IMR-90 (cell line): ENCODE data around the gene KRT32. TPM values are rescaled to one million over a fixed set of nuclear protein-coding genes. Genes with fewer than 3 reads are reported as not detected.

Experiments
- ATAC-seq: fragments of 200-7000 bp; cut with Tn5 transposase; 2 replicates; pipeline ENCODE4 v1.9.1; 2020; ENCODE audit warnings: low read depth, mild to moderate bottlenecking, moderate library complexity
- BruUV-seq: library from RNA; stranded (reverse); fragments of 400-500 nt; replicated peaks from 2 replicates; lab custom pipeline; 2021; lab: Mats Ljungman, UMichigan
- CTCF ChIA-PET: fragments of 300-600 bp; formaldehyde crosslinking; extraction: SDS; loops from one replicate; lab custom pipeline; 2021; ENCODE audit warnings: antibody characterized with exemption; lab: Yijun Ruan, JAX
- POLR2A ChIA-PET: fragments of 300-600 bp; sonication (Branson Sonifier 250); formaldehyde crosslinking; loops from one replicate; lab custom pipeline; 2022; ENCODE audit warnings: antibody characterized with exemption; ENCODE audit not compliant: unreplicated experiment; lab: Charles Lee
- DNase-seq: peaks from one replicate; pipeline ENCODE4 v3.0.0; 2013
- H2AFZ ChIP-seq: replicated peaks from 2 replicates; pipeline ENCODE3; 2013; ENCODE audit warnings: low read length, mild to moderate bottlenecking; ENCODE audit not compliant: poor library complexity
- H2AK5ac ChIP-seq: 2 replicates; pipeline ENCODE4 v1.6.1; 2013; ENCODE audit warnings: low read depth, low read length, inconsistent platforms
- H2AK9ac ChIP-seq: replicated peaks from 2 replicates; pipeline ENCODE3; 2013; ENCODE audit warnings: mild to moderate bottlenecking, low read depth, low read length, moderate library complexity; ENCODE audit not compliant: poor library complexity
- H2BK120ac ChIP-seq: 2 replicates; pipeline ENCODE4 v1.6.1; 2013; ENCODE audit warnings: low read depth, low read length, inconsistent platforms
- H2BK15ac ChIP-seq: 3 replicates; pipeline ENCODE4 v1.6.1; 2013; ENCODE audit warnings: low read depth, low read length, inconsistent platforms
- H2BK20ac ChIP-seq: 2 replicates; pipeline ENCODE4 v1.6.1; 2013; ENCODE audit warnings: low read depth, mild to moderate bottlenecking, inconsistent platforms, low read length, moderate library complexity
- H2BK5ac ChIP-seq: 2 replicates; pipeline ENCODE4 v1.6.1; 2013; ENCODE audit warnings: mild to moderate bottlenecking, low read depth, low read length, inconsistent platforms; ENCODE audit not compliant: poor library complexity, severe bottlenecking
- H3K14ac ChIP-seq: replicated peaks from 2 replicates; pipeline ENCODE4 v1.6.1; 2013; ENCODE audit warnings: low read depth, low read length, inconsistent platforms
- H3K18ac ChIP-seq: 2 replicates; pipeline ENCODE4 v1.6.1; 2013; ENCODE audit warnings: low read depth, low read length, control low read depth
- H3K23ac ChIP-seq: 2 replicates; pipeline ENCODE4 v1.6.1; 2013; ENCODE audit warnings: low read depth, low read length, inconsistent platforms
- H3K27ac ChIP-seq: 2 replicates; pipeline ENCODE4 v1.5.1; 2013; ENCODE audit warnings: mild to moderate bottlenecking, control low read depth, low read length; ENCODE audit not compliant: insufficient read depth
- H3K27me3 ChIP-seq: 2 replicates; pipeline ENCODE4 v1.6.1; 2013; ENCODE audit warnings: low read length; ENCODE audit not compliant: control insufficient read depth, insufficient read depth
- H3K36me3 ChIP-seq: 2 replicates; pipeline ENCODE4 v1.6.1; 2013; ENCODE audit warnings: low read length, mixed read lengths; ENCODE audit not compliant: control insufficient read depth, insufficient read depth
- H3K4ac ChIP-seq: 2 replicates; pipeline ENCODE4 v1.6.1; 2013; ENCODE audit warnings: low read depth, low read length, inconsistent platforms
- H3K4me1 ChIP-seq: 2 replicates; pipeline ENCODE4 v1.6.1; 2013; ENCODE audit warnings: low read length, mixed read lengths; ENCODE audit not compliant: control insufficient read depth, insufficient read depth
- H3K4me2 ChIP-seq: 2 replicates; pipeline ENCODE4 v1.6.1; 2013; ENCODE audit warnings: low read depth, mild to moderate bottlenecking, control low read depth, low read length, moderate library complexity
- H3K4me3 ChIP-seq: 2 replicates; pipeline ENCODE4 v1.5.1; 2013; ENCODE audit warnings: low read depth, mild to moderate bottlenecking, control low read depth, low read length, moderate library complexity; ENCODE audit not compliant: insufficient read depth
- H3K56ac ChIP-seq: 2 replicates; pipeline ENCODE4 v1.6.1; 2013; ENCODE audit warnings: low read length, inconsistent platforms; ENCODE audit not compliant: insufficient read depth; ENCODE audit errors: extremely low read depth
- H3K79me1 ChIP-seq, 2 experiments: 2 replicates each; pipeline ENCODE4 v1.6.1; 2013; ENCODE audit warnings: low read length in 2 of 2, inconsistent platforms in 1 of 2, low read depth in 1 of 2
- H3K9ac ChIP-seq: 2 replicates; pipeline ENCODE4 v1.6.1; 2013; ENCODE audit warnings: low read depth, low read length, control low read depth
- H3K9me1 ChIP-seq: 2 replicates; pipeline ENCODE4 v1.6.1; 2013; ENCODE audit warnings: low read length, inconsistent platforms; ENCODE audit not compliant: insufficient read depth
- H3K9me3 ChIP-seq: 2 replicates; pipeline ENCODE4 v1.6.1; 2013; ENCODE audit warnings: low read length; ENCODE audit not compliant: control insufficient read depth, insufficient read depth
- H4K20me1 ChIP-seq: 2 replicates; pipeline ENCODE4 v1.6.1; 2013; ENCODE audit warnings: low read length, inconsistent platforms; ENCODE audit not compliant: insufficient read depth
- H4K5ac ChIP-seq: 2 replicates; pipeline ENCODE4 v1.6.1; 2013; ENCODE audit warnings: mild to moderate bottlenecking, low read depth, low read length, control low read depth
- H4K8ac ChIP-seq, 2 experiments: 2 replicates each; pipeline ENCODE4 v1.6.1; 2013; ENCODE audit warnings: low read depth in 2 of 2, low read length in 2 of 2, control low read depth in 1 of 2, inconsistent platforms in 1 of 2
- H4K91ac ChIP-seq: 2 replicates; pipeline ENCODE4 v1.6.1; 2013; ENCODE audit warnings: low read depth, low read length, inconsistent platforms; ENCODE audit not compliant: insufficient read depth
- BHLHE40 ChIP-seq: fragments of 150-350 bp; IDR thresholded peaks from 2 replicates; pipeline ENCODE4 v1.6.1; 2016; ENCODE audit warnings: mild to moderate bottlenecking, low read depth, low read length
- CEBPB ChIP-seq: IDR thresholded peaks from 2 replicates; pipeline ENCODE4 v1.6.1; 2012; ENCODE audit warnings: low read depth, low read length, improper control_type of control experiment
- CHD1 ChIP-seq: IDR thresholded peaks from 2 replicates; pipeline ENCODE4 v1.6.1; 2012; ENCODE audit warnings: low read depth, low read length, improper control_type of control experiment
- FOS ChIP-seq: fragments of 150-350 bp; IDR thresholded peaks from 2 replicates; pipeline ENCODE4 v1.6.1; 2016; ENCODE audit warnings: low read depth, low read length
- MAFK ChIP-seq: IDR thresholded peaks from 2 replicates; pipeline ENCODE4 v1.6.1; 2012; ENCODE audit warnings: low read depth, low read length, improper control_type of control experiment
- MAZ ChIP-seq: IDR thresholded peaks from 2 replicates; pipeline ENCODE4 v1.6.1; 2012; ENCODE audit warnings: low read depth, mild to moderate bottlenecking, low read length, improper control_type of control experiment, moderate library complexity, borderline replicate concordance
- MXI1 ChIP-seq: IDR thresholded peaks from 2 replicates; pipeline ENCODE4 v1.6.1; 2012; ENCODE audit warnings: low read depth, mild to moderate bottlenecking, low read length, moderate library complexity, borderline replicate concordance
- POLR2A ChIP-seq: IDR thresholded peaks from 2 replicates; pipeline ENCODE4 v1.6.1; 2012; ENCODE audit warnings: mild to moderate bottlenecking, low read depth, low read length
- RAD21 ChIP-seq: IDR thresholded peaks from 2 replicates; pipeline ENCODE4 v1.6.1; 2012; ENCODE audit warnings: low read length, improper control_type of control experiment
- RFX5 ChIP-seq: IDR thresholded peaks from 2 replicates; pipeline ENCODE4 v1.8.0; 2012; ENCODE audit warnings: low read depth, mild to moderate bottlenecking, low read length, moderate library complexity
- SMC3 ChIP-seq: fragments of 150-350 bp; IDR thresholded peaks from 2 replicates; pipeline ENCODE4 v1.6.1; 2016; ENCODE audit warnings: low read depth, mild to moderate bottlenecking, antibody characterized with exemption, low read length, moderate library complexity
- WGBS, 2 experiments: methylation state at CpG; one replicate each; pipeline versions ENCODE4 v1.1.5 to v1.1.7; 2013; ENCODE audit warnings: missing lambda C conversion rate in 2 of 2; ENCODE audit not compliant: insufficient read length in 1 of 2; ENCODE audit errors: extremely low coverage in 2 of 2; 5-methylcytosine and 5-hydroxymethylcytosine counted together
- dilution Hi-C: fragments of 300-500 bp; cut with HindIII; formaldehyde crosslinking; loops from one replicate; pipeline ENCODE4 v1.14.3; 2018; ENCODE audit warnings: low sequenced_read_pairs; ENCODE audit not compliant: unreplicated experiment
- in situ Hi-C: fragments of 300-500 bp; cut with MboI; formaldehyde crosslinking; loops from 3 replicates; pipeline ENCODE4 v1.14.3; 2019; ENCODE audit warnings: low sequenced_read_pairs, inconsistent platforms, mixed read lengths
- intact Hi-C: fragments of 100-400 bp; cut with micrococcal nuclease; formaldehyde crosslinking; loops from 2 replicates; pipeline ENCODE4 v1.10.0; 2022
- polyA plus RNA-seq, 3 experiments: library from polyadenylated mRNA; depleted of rRNA; stranded (reverse); fragments of >200 nt; gene quantifications; 2 replicates each; pipeline ENCODE4 v1.2.3, GENCODE V29; 2012; ENCODE audit warnings: low replicate concordance in 1 of 3
- total RNA-seq: library from RNA; depleted of rRNA; stranded (reverse); fragments of >200 nt; gene quantifications from 2 replicates; pipeline ENCODE4 v1.2.3, GENCODE V29; 2012
- TF ChIP-seq, protein P1 (sequence below): conservative IDR thresholded peaks from 2 replicates; pipeline ENCODE4 v1.5.1; 2012; ENCODE audit warnings: mild to moderate bottlenecking, low read depth, low read length, improper control_type of control experiment
- TF ChIP-seq, protein P2 (sequence below): fragments of 150-350 bp; IDR thresholded peaks from 2 replicates; pipeline ENCODE4 v1.6.1; 2017; ENCODE audit warnings: mild to moderate bottlenecking, antibody characterized with exemption, low read length, low read depth

KRT32 gene
- total and polyA plus RNA-seq, 2 of the 4 experiments (the other 2 are of a cell fraction) = 0.09 TPM; not detected in 1

- Histone ChIP-seq H3K27ac (no peak overlapping the region), H3K27me3 (peaks cover 3% of the 10 kb centered on the region; the same call in 1 of the 2 replicates), H4K5ac (no peak overlapping the region), H3K4me3 (no peak overlapping the region), H4K8ac (no peak overlapping the region), H2AK5ac (no peak overlapping the region), H3K4ac (no peak overlapping the region), H3K9ac (no peak overlapping the region), H3K9me1 (no peaks in the 10 kb centered on the region), H2AK9ac (no peak overlapping the region), H3K4me2 (no peak overlapping the region), H3K79me1 (no peaks in the 10 kb centered on the region), H3K18ac (no peak overlapping the region), H3K56ac (no peak overlapping the region), H4K91ac (no peak overlapping the region), H3K23ac (no peak overlapping the region), H3K9me3 (no peaks in the 10 kb centered on the region), H3K14ac (no peak overlapping the region), H2AFZ (no peak overlapping the region), H2BK120ac (no peak overlapping the region), H3K4me1 (peaks cover 2% of the 10 kb centered on the region; the same call in 1 of the 2 replicates), H2BK5ac (no peak overlapping the region), H2BK20ac (no peak overlapping the region), H2BK15ac (no peak overlapping the region), H4K20me1 (no peaks in the 10 kb centered on the region), H3K36me3 (no peaks in the 10 kb centered on the region)
- BruUV-seq = no TSS peak
- ATAC-seq (no peak), DNase-seq (no peak)
- in situ Hi-C loops (no loop called here), intact Hi-C loops (no loop called here), dilution Hi-C loops (no loop called here)
- no peak for TF ChIP-seq FOS
- no peak for TF ChIP-seq POLR2A
- TF ChIP-seq, protein P1, sequence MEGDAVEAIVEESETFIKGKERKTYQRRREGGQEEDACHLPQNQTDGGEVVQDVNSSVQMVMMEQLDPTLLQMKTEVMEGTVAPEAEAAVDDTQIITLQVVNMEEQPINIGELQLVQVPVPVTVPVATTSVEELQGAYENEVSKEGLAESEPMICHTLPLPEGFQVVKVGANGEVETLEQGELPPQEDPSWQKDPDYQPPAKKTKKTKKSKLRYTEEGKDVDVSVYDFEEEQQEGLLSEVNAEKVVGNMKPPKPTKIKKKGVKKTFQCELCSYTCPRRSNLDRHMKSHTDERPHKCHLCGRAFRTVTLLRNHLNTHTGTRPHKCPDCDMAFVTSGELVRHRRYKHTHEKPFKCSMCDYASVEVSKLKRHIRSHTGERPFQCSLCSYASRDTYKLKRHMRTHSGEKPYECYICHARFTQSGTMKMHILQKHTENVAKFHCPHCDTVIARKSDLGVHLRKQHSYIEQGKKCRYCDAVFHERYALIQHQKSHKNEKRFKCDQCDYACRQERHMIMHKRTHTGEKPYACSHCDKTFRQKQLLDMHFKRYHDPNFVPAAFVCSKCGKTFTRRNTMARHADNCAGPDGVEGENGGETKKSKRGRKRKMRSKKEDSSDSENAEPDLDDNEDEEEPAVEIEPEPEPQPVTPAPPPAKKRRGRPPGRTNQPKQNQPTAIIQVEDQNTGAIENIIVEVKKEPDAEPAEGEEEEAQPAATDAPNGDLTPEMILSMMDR = no peak
- no peak for TF ChIP-seq SMC3
- no peak for TF ChIP-seq CHD1
- TF ChIP-seq MAFK = no peak
- no peak for TF ChIP-seq CEBPB
- TF ChIP-seq MXI1 = no peak
- no peak for TF ChIP-seq MAZ
- TF ChIP-seq RFX5 = no peak
- TF ChIP-seq BHLHE40 = no peak
- TF ChIP-seq RAD21 = no peak
- TF ChIP-seq, protein P2, sequence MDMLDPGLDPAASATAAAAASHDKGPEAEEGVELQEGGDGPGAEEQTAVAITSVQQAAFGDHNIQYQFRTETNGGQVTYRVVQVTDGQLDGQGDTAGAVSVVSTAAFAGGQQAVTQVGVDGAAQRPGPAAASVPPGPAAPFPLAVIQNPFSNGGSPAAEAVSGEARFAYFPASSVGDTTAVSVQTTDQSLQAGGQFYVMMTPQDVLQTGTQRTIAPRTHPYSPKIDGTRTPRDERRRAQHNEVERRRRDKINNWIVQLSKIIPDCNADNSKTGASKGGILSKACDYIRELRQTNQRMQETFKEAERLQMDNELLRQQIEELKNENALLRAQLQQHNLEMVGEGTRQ = no peak
- WGBS, 2 experiments = 85% methylated on average over 2 of the region's 7 CpGs; no CpG with 5 or more reads in 1 of the 2 experiments
- CTCF ChIA-PET = no interaction called here
- POLR2A ChIA-PET = no interaction called here
These were observed 37.5 kb downstream of the KRT32 start for GRCh38 chr17:41429667-41430066.
